Common myeloid progenitor, CD34-positive (primary cell): ENCODE data around the gene WRAP73.
A peak's percentile ranks its signal among the peaks of the same experiment; 100 is the strongest.

ENCODE experiments used
- CTCF ChIA-PET: fragments of 350-600 bp; sonication (Branson Sonifier 250); formaldehyde crosslinking; loops from one replicate; lab custom pipeline; 2021; ENCODE audit warnings: antibody characterized with exemption; lab: Charles Lee
- POLR2A ChIA-PET: fragments of 350-600 bp; sonication (Branson Sonifier 250); formaldehyde crosslinking; loops from one replicate; lab custom pipeline; 2021; ENCODE audit warnings: antibody characterized with exemption; lab: Charles Lee
- DNase-seq, 3 donors: peaks; one replicate each; pipeline versions ENCODE4 v3.0.0 to v3.0.0-alpha.2; 2013
- H3K27ac ChIP-seq, 2 experiments: 1 replicate in 1 of 2; 2 replicates in 1 of 2; pipeline ENCODE4 v1.7.0; 2013; ENCODE audit warnings: inconsistent platforms in 2 of 2, low read length in 2 of 2, mild to moderate bottlenecking in 2 of 2, low read depth in 1 of 2, moderate library complexity in 1 of 2; ENCODE audit not compliant: severe bottlenecking in 2 of 2, insufficient read depth in 1 of 2, poor library complexity in 1 of 2
- H3K27me3 ChIP-seq, 5 experiments: replicated peaks in 2 of 5; 1 replicate in 3 of 5; 2 replicates in 2 of 5; pipeline versions ENCODE4 v1.6.1 to v1.7.0; 2013; ENCODE audit warnings: low read length in 4 of 5, mild to moderate bottlenecking in 2 of 5, moderate library complexity in 2 of 5, inconsistent platforms in 1 of 5; ENCODE audit not compliant: insufficient read depth in 5 of 5, control insufficient read depth in 4 of 5
- H3K36me3 ChIP-seq, 4 experiments: 1 replicate in 2 of 4; 2 replicates in 2 of 4; pipeline versions ENCODE4 v1.6.1 to v1.7.0; 2013; ENCODE audit warnings: low read length in 3 of 4, control low read depth in 1 of 4, mild to moderate bottlenecking in 1 of 4; ENCODE audit not compliant: control insufficient read depth in 4 of 4, insufficient read depth in 4 of 4
- H3K4me1 ChIP-seq, 4 experiments: 1 replicate in 3 of 4; 2 replicates in 1 of 4; pipeline versions ENCODE4 v1.6.1 to v1.7.1; 2013; ENCODE audit warnings: low read length in 3 of 4, mild to moderate bottlenecking in 3 of 4, control low read depth in 1 of 4, inconsistent platforms in 1 of 4, moderate library complexity in 1 of 4; ENCODE audit not compliant: control insufficient read depth in 4 of 4, insufficient read depth in 4 of 4; ENCODE audit errors: control extremely low read depth in 1 of 4
- H3K4me3 ChIP-seq, 7 experiments: 1 replicate in 4 of 7; 2 replicates in 3 of 7; pipeline versions ENCODE4 v1.5.1 to v1.7.0; 2013; ENCODE audit warnings: mild to moderate bottlenecking in 7 of 7, low read length in 6 of 7, moderate library complexity in 6 of 7, inconsistent platforms in 2 of 7, low read depth in 2 of 7, control low read depth in 1 of 7; ENCODE audit not compliant: insufficient read depth in 4 of 7, control insufficient read depth in 1 of 7; ENCODE audit errors: extremely low read depth in 1 of 7
- H3K9me3 ChIP-seq, 5 experiments: 1 replicate in 4 of 5; 2 replicates in 1 of 5; pipeline versions ENCODE4 v1.6.1 to v1.7.1; 2013; ENCODE audit warnings: low read length in 4 of 5, mild to moderate bottlenecking in 2 of 5, inconsistent platforms in 1 of 5, low read depth in 1 of 5, moderate library complexity in 1 of 5; ENCODE audit not compliant: control insufficient read depth in 4 of 5, insufficient read depth in 2 of 5; ENCODE audit errors: control extremely low read depth in 1 of 5
- WGBS: methylation state at CpG from one replicate; pipeline ENCODE4 v1.1.5; 2013; ENCODE audit not compliant: insufficient coverage; 5-methylcytosine and 5-hydroxymethylcytosine counted together

The WRAP73 gene

DNA sequence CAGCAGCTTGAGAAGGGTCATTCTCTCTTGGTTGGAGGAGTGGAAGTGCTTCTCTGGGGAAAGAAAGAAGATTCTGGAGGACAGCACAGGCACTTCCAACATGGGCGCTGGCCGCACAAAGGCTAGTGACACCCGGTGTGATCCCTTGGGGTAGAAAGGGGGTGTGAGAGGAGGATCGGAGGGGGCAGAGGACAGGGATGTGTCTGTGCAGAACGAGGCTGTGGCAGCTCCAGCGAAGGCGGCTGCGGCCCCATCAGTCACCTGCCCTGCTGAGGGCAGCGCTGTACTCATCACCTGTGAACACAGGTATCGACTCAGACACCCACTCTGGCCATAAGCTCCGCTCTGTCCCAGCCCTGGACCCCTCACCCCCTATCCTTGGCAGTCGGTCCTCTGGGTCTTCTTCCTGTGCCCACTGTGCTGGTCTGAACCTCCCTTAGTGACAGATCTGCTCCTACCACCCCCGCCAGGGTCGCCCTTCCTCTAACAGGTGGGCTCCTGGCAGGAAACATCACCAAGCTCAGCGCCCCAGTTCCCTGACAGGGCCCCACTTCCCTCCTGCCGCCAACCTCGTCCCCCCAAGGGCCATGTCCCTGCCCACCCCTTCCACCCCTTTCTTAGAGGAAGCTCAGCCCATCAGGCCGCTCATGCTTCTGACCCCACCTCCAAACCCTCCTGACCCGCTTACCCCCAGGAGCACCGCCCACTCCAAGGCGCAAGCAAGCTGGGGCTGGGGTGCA is 22.5 kb upstream of the WRAP73 start:
- no peaks in the 10 kb centered on the region for H3K36me3 ChIP-seq
- H3K4me1 ChIP-seq = peaks cover 0 to 34% (median 15%) of the 10 kb centered on the region in 4 experiments
- no peak overlapping the region for H3K27ac ChIP-seq
- WGBS = 73% methylated on average over 16 of the region's 21 CpGs
- ChIA-PET POLR2A (no interaction called here), CTCF (interaction anchor here (1.2 kb wide), 1 partner anchor 180 kb away, joined by 3 read pairs; no protein-coding TSS in a partner anchor)
- H3K9me3 ChIP-seq = no peaks in the 10 kb centered on the region
- H3K4me3 ChIP-seq = no peak overlapping the region
- H3K27me3 ChIP-seq = peaks cover 0 to 10% (median 2%) of the 10 kb centered on the region in 5 experiments
- peak in 1 of 3 donors; percentile 11 for DNase-seq

DNA sequence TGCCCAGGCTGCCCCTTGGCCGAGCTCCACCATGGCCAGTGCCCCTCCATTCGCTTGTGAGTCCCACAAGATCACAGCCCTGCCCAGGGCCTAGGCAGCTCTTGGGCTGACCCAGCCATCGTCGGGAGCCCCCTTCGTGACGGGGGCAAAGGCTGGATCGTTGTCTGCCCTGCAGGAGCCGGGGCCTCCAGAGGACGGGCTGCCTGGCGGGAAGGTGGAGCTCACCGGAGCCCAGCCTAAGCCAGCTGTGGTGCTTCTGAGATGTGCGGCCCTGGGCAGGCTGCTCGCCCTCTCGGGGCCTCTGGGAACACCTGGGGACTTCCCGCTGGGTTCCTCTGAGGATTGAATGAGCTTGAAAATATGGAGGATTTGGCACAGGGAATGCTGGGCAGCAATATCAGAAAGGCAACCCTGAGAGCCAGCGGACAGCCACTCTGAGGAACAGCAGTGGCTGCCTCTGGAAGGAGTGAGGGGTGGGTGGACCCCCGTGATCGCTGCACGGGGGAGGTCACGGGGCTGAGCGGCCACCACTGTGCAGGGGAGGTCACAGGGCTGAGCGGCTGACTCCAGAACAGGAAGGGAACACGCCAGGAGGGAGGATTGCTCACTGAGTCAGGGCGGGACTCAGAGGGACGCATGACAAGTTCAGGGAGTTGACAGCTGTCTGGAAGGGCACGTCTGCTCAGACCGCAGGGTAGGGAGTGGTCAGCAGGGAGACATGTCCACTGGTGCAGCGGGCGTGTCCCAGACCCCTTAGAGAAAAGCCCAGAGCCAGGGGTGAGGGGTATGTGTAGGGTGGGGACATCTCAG is 21.7 kb upstream of the WRAP73 start:
- Histone ChIP-seq H3K4me1 (peaks cover 0 to 26% (median 7%) of the 10 kb centered on the region in 4 experiments), H3K9me3 (no peaks in the 10 kb centered on the region), H3K36me3 (no peaks in the 10 kb centered on the region), H3K27ac (no peak overlapping the region), H3K27me3 (peaks cover 0 to 10% (median 3%) of the 10 kb centered on the region in 5 experiments), H3K4me3 (no peak overlapping the region)
- 97% methylated on average over 27 of the region's 29 CpGs for WGBS
- POLR2A ChIA-PET = no interaction called here
- CTCF ChIA-PET = interaction anchor here (1.2 kb wide), 1 partner anchor 179 kb away, joined by 3 read pairs; no protein-coding TSS in a partner anchor
- no peak for DNase-seq

GRCh38 chr1:3670823-3671265 is 20.9 kb upstream of the WRAP73 start:
- no peak overlapping the region for H3K27ac ChIP-seq
- CTCF ChIA-PET = no interaction called here
- POLR2A ChIA-PET = no interaction called here
- DNase-seq = no peak
- H3K36me3 ChIP-seq = no peaks in the 10 kb centered on the region
- no peaks in the 10 kb centered on the region for H3K9me3 ChIP-seq
- H3K4me1 ChIP-seq = peaks cover 0 to 18% (median 5%) of the 10 kb centered on the region in 4 experiments
- no peak overlapping the region for H3K4me3 ChIP-seq
- H3K27me3 ChIP-seq = peaks cover 0 to 10% (median 3%) of the 10 kb centered on the region in 5 experiments
- 95% methylated on average over 15 of the region's 15 CpGs for WGBS

DNA sequence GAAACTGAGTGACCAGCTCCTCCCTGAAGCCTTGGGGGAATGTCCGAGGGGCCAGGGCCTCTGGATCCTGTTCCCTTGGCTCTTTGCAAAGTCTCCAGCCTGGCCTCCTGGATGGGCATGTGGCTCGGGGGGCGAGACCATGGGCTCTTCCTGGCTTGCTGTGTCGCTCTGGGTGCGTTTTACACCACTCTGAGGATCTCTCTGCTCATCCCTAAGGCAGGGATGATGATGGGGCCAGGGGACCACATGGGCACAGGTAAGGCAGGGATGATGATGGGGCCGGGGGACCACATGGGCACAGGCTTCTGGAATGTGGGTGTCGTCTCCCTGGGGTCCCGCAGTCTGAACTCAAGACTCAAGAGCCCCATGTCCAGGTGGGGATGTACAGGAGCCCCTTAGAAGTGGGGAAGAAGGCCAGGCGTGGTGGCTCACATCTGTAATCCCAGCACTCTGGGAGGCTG is 20.1 kb upstream of the WRAP73 start:
- POLR2A ChIA-PET = interaction anchor here (0.6 kb wide), 1 partner anchor 86 kb away, joined by 4 read pairs; no protein-coding TSS in a partner anchor
- Histone ChIP-seq H3K27me3 (peaks cover 0 to 10% (median 3%) of the 10 kb centered on the region in 5 experiments), H3K27ac (no peak overlapping the region), H3K9me3 (no peaks in the 10 kb centered on the region), H3K4me1 (peaks cover 0 to 17% (median 5%) of the 10 kb centered on the region in 4 experiments), H3K36me3 (no peaks in the 10 kb centered on the region), H3K4me3 (no peak overlapping the region)
- CTCF ChIA-PET = no interaction called here
- 86% methylated on average over 7 of the region's 9 CpGs for WGBS
- no peak for DNase-seq

DNA sequence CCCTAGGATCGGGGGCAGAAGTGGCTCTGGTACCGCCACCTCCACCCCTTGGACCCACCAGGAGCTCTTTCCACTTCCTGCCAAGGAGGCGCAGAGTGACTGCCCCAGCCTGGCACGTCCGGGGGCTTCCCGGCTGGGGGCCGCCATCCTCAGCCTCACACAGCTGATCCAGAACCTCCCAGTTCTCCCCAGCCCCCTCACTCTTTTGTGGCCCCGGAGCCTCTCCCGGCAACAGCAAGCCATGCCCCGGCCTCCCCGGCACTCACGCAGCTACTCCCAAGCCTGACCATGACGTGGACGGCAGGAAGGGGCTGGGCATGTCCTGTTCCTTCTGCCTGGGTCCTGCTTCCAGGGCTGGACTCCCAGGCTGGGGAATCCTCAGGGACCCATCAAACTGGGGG is 19.5 kb upstream of the WRAP73 start:
- Histone ChIP-seq H3K27ac (no peak overlapping the region), H3K4me3 (no peak overlapping the region), H3K36me3 (no peaks in the 10 kb centered on the region), H3K4me1 (peaks cover 0 to 17% (median 5%) of the 10 kb centered on the region in 4 experiments), H3K27me3 (peaks cover 0 to 10% (median 3%) of the 10 kb centered on the region in 5 experiments), H3K9me3 (no peaks in the 10 kb centered on the region)
- WGBS = 89% methylated on average over 13 of the region's 14 CpGs
- no peak for DNase-seq
- POLR2A ChIA-PET = no interaction called here
- CTCF ChIA-PET = interaction anchor here (1.0 kb wide), 2 partner anchors 17 to 28 kb away, joined by 3 read pairs; no protein-coding TSS in a partner anchor

DNA sequence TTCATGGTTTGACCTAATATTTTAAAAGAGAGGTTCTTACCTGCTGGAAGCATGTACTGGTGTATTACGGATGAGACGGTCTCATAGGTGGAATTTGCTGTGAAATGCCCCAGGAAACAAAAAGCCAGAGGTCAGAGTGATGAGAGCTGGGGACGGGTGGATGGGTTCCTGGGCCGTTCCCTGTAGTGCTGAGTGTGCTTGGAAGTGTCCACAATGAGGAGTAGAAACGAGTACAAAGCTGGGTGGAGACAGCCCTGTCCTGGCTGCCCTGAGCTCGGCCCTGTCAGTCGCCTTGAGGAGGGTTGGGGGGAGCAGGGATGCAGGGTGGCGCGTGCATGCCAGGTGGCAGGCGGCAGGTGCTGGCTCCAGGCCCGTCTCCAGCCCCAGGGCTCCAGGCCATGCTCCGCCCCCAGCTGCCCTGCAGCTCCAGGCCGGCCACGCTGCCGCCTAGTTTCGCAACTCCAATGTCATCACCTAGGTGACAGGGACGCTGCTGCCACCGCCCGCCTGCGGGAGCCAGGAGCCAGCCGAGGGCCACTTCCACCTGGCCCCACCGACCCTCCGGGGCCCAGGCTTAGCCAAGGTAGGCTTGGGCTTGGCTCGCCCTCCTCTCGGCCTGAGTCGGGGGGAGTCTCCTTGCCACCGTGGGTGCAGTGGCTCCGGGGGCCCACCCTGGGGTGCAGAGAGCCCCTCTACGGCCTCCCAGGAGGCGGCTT is 18.8 kb upstream of the WRAP73 start:
- H3K36me3 ChIP-seq = no peaks in the 10 kb centered on the region
- H3K4me1 ChIP-seq = peaks cover 0 to 17% (median 5%) of the 10 kb centered on the region in 4 experiments
- H3K9me3 ChIP-seq = no peaks in the 10 kb centered on the region
- DNase-seq = peak in 2 of 3 donors; percentile 25 to 56
- CTCF ChIA-PET = interaction anchor here (0.9 to 1.0 kb wide), 3 partner anchors 18 to 27 kb away, joined by 3 read pairs; no protein-coding TSS in a partner anchor
- H3K27ac ChIP-seq = no peak overlapping the region
- H3K4me3 ChIP-seq = no peak overlapping the region
- POLR2A ChIA-PET = no interaction called here
- WGBS = 40% methylated on average over 27 of the region's 30 CpGs
- peaks cover 0 to 10% (median 3%) of the 10 kb centered on the region in 5 experiments for H3K27me3 ChIP-seq
